Sigmoid colon (tissue), 3 donors: ENCODE data around the gene TBL1Y.

Experiments
- CTCF ChIP-seq, 4 experiments: fragments of 450-650 bp in 3 of 4; fragments of 200-600 bp in 1 of 4; IDR thresholded peaks; one replicate each; pipeline ENCODE4 v1.5.1; 2016 to 2019; ENCODE audit warnings: antibody characterized with exemption in 4 of 4, mild to moderate bottlenecking in 3 of 4, moderate library complexity in 2 of 4
- POLR2A ChIP-seq, 2 donors: fragments of 450-650 bp; IDR thresholded peaks; one replicate each; pipeline ENCODE4 v1.6.1; 2016; ENCODE audit warnings: antibody characterized with exemption in 2 of 2, mild to moderate bottlenecking in 2 of 2, moderate library complexity in 2 of 2

GRCh38 chrY:7128211-7128610, 217.7 kb downstream of the TBL1Y start:
- TF ChIP-seq CTCF (IDR thresholded peaks at IDR 0.05) (no peak), POLR2A (IDR thresholded peaks at IDR 0.05) (no peak)
